HepG2 (cell line): ENCODE measurements around the gene CKAP2L. TPM values are rescaled to one million over a fixed set of nuclear protein-coding genes. Genes with fewer than 3 reads are reported as not detected.

Experiments used
- ATAC-seq: fragments of 200-7000 bp; cut with Tn5 transposase; 3 replicates; pipeline ENCODE4 v1.9.1; 2020; ENCODE audit warnings: mild to moderate bottlenecking, moderate library complexity
- BruUV-seq: library from RNA; stranded (reverse); fragments of 400-500 nt; replicated peaks from 2 replicates; lab custom pipeline; 2021; lab: Mats Ljungman, UMichigan
- CTCF ChIA-PET: fragments of 300-600 bp; formaldehyde crosslinking; extraction: SDS; loops from one replicate; lab custom pipeline; 2021; ENCODE audit warnings: low total read pairs, inconsistent platforms, low intra/inter-chr PET ratio; lab: Yijun Ruan, JAX
- POLR2A ChIA-PET: fragments of 350-600 bp; sonication (Branson Sonifier 250); formaldehyde crosslinking; loops from one replicate; lab custom pipeline; 2020; ENCODE audit warnings: antibody characterized with exemption, inconsistent platforms; lab: Yijun Ruan, JAX
- DNase-seq: peaks from one replicate; pipeline ENCODE4 v3.0.0-alpha.2; 2015; ENCODE audit warnings: low spot score
- FAIRE-seq: peaks from 3 replicates; lab custom pipeline; 2011; peaks lifted over from hg19 to GRCh38; lab: Jason Lieb, UNC
- H2AFZ ChIP-seq: one replicate; pipeline ENCODE4 v1.6.1; 2011; ENCODE audit warnings: low read length, inconsistent platforms
- H3K27ac ChIP-seq: fragments of 300-600 bp; 3 replicates; pipeline ENCODE4 v1.8.0; 2011; ENCODE audit warnings: mixed run types, mild to moderate bottlenecking, mixed read lengths, low read length, inconsistent platforms; ENCODE audit not compliant: insufficient read depth; ENCODE audit errors: extremely low read length
- H3K27me3 ChIP-seq, 2 experiments: fragments of 200-600 bp in 1 of 2; 2 replicates in 1 of 2; 3 replicates in 1 of 2; pipeline versions ENCODE4 v1.6.0 to v1.8.0; 2011; ENCODE audit warnings: low read length in 2 of 2, mild to moderate bottlenecking in 2 of 2, moderate library complexity in 2 of 2, inconsistent platforms in 1 of 2; ENCODE audit not compliant: insufficient read depth in 2 of 2, control insufficient read depth in 1 of 2
- H3K36me3 ChIP-seq, 2 experiments: fragments of 200-600 bp in 1 of 2; replicated peaks in 1 of 2; 2 replicates in 1 of 2; 3 replicates in 1 of 2; pipeline versions ENCODE4 v1.5.1 to v1.8.0; 2011; ENCODE audit warnings: low read length in 2 of 2, inconsistent platforms in 1 of 2; ENCODE audit not compliant: insufficient read depth in 2 of 2, control insufficient read depth in 1 of 2
- H3K4me1 ChIP-seq: 2 replicates; pipeline ENCODE4 v1.5.1; 2012; ENCODE audit warnings: low read length, inconsistent platforms; ENCODE audit not compliant: insufficient read depth
- H3K4me2 ChIP-seq: 2 replicates; pipeline ENCODE4 v1.6.0; 2011; ENCODE audit warnings: low read depth, low read length, inconsistent platforms
- H3K4me3 ChIP-seq, 3 experiments: fragments of 200-600 bp in 1 of 3; sonication (generic), shearing (Covaris generic) in 1 of 3; replicated peaks in 1 of 3; 2 replicates each; pipeline ENCODE4 v1.5.1; 2011 to 2016; ENCODE audit warnings: low read length in 3 of 3, inconsistent platforms in 2 of 3, low read depth in 2 of 3, mild to moderate bottlenecking in 2 of 3, control low read depth in 1 of 3, mixed read lengths in 1 of 3; ENCODE audit not compliant: insufficient read depth in 1 of 3
- H3K79me2 ChIP-seq: one replicate; pipeline ENCODE4 v1.6.1; 2011; ENCODE audit warnings: low read length, inconsistent platforms; ENCODE audit not compliant: insufficient read depth
- H3K9ac ChIP-seq: 2 replicates; pipeline ENCODE4 v1.6.0; 2011; ENCODE audit warnings: mild to moderate bottlenecking, low read depth, low read length, inconsistent platforms; ENCODE audit not compliant: insufficient read depth
- H3K9me3 ChIP-seq: 2 replicates; pipeline ENCODE4 v1.5.1; 2012; ENCODE audit warnings: mild to moderate bottlenecking, low read length
- H4K20me1 ChIP-seq: 2 replicates; pipeline ENCODE4 v1.6.0; 2011; ENCODE audit warnings: inconsistent platforms, mild to moderate bottlenecking, low read length, moderate library complexity; ENCODE audit not compliant: insufficient read depth
- MYC ChIP-seq: sonication (generic); formaldehyde crosslinking; IDR thresholded peaks from 2 replicates; pipeline ENCODE4 v1.9.0; 2021; ENCODE audit warnings: missing genetic modification reagents, borderline replicate concordance
- SIX4 ChIP-seq: sonication (generic); formaldehyde crosslinking; IDR thresholded peaks from 2 replicates; pipeline ENCODE4 v1.4.0; 2020; ENCODE audit warnings: missing genetic modification reagents
- ZBTB38 ChIP-seq: sonication (generic); formaldehyde crosslinking; IDR thresholded peaks from 2 replicates; pipeline ENCODE4 v1.5.1; 2020; ENCODE audit warnings: mild to moderate bottlenecking, missing genetic modification reagents
- ZNF549 ChIP-seq: sonication (generic); formaldehyde crosslinking; IDR thresholded peaks from 2 replicates; pipeline ENCODE4 v1.5.0; 2020; ENCODE audit warnings: missing genetic modification reagents
- WGBS: methylation state at CpG from one replicate; pipeline ENCODE4 v1.1.6; 2017; ENCODE audit warnings: low lambda C conversion rate; 5-methylcytosine and 5-hydroxymethylcytosine counted together
- in situ Hi-C: cut with HindIII; loops from 2 replicates; pipeline ENCODE4 v1.10.0; 2017; ENCODE audit warnings: low pct_unique_long_range_greater_than_20kb; ENCODE audit not compliant: extremely low pct_ligation_motif_present
- intact Hi-C: fragments of 100-400 bp; cut with micrococcal nuclease; formaldehyde crosslinking; loops from one replicate; pipeline ENCODE4 v1.10.0; 2022; ENCODE audit not compliant: unreplicated experiment
- polyA plus RNA-seq, 8 experiments: library from polyadenylated mRNA; depleted of rRNA in 3 of 8; stranded (reverse) in 7 of 8; unstranded in 1 of 8; fragments of >200 nt; fragmentation: Illumina TruSeq in 4 of 8; extraction: Trizol in 4 of 8; gene quantifications; 2 replicates each; pipeline versions ENCODE4 v1.2.1 to v1.2.3, GENCODE V29; 2011 to 2016; ENCODE audit warnings: low read depth in 4 of 8, missing spikeins in 1 of 8, mixed read lengths in 1 of 8; ENCODE audit not compliant: insufficient read depth in 1 of 8
- total RNA-seq, 5 experiments: library from RNA; depleted of rRNA; stranded (reverse); fragments of >200 nt; fragmentation: Illumina TruSeq; extraction: Trizol; gene quantifications; 2 replicates each; pipeline ENCODE4 v1.2.3, GENCODE V29; 2016; ENCODE audit warnings: low read depth in 1 of 5
- TF ChIP-seq, protein P1 (sequence below): sonication (generic); formaldehyde crosslinking; IDR thresholded peaks from 2 replicates; pipeline ENCODE4 v1.4.0; 2020; ENCODE audit warnings: mild to moderate bottlenecking, missing genetic modification reagents
- TF ChIP-seq, protein P2 (sequence below): sonication (generic); formaldehyde crosslinking; IDR thresholded peaks from 2 replicates; pipeline ENCODE4 v1.4.0; 2020; ENCODE audit warnings: missing genetic modification reagents

CKAP2L gene
- total and polyA plus RNA-seq, 2 of the 13 experiments (the other 11 are each of a cell fraction or from before 2014, with no cell fraction given) = 7.1 to 9.5 TPM

DNA sequence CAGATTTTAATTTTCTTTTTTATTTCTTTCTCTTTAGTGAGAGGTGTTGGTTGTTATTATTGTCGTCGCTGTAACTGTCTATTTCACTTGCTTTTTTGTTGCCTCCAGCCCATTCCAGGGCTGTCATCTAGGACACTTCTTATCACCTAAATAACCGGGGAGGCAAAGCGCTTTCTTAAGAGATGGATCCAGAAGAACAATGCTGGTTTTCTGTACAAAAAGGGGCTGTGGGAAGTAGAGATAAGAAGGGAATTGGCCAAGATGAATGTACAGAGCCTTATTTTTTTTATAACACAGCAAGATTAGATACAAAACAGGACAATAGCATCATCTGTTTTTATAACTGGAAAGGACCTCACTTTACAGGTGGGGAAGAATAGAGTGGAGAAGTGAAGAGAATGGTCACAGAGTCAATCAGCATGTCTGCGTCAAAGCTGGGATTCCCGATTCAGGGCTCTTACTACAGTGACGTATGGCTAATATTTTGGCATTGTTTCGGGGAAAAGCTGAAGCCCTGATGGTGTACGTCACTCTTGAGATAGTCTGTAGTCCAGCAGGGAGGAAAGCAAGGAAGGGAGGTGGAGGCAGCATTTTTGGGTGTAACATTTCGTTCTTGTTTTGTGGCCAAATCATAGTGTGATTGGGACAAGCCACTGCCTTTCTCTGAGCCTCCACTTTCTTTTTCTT, 49.0 kb upstream of the CKAP2L start:
- no peak overlapping the region for H3K4me2 ChIP-seq

More for the DNA sequence above, 49.0 kb upstream of the CKAP2L start:
- CTCF ChIA-PET = no interaction called here
- Histone ChIP-seq H3K79me2 (no peaks in the 10 kb centered on the region), H4K20me1 (no peaks in the 10 kb centered on the region)
- TF ChIP-seq, protein P1, sequence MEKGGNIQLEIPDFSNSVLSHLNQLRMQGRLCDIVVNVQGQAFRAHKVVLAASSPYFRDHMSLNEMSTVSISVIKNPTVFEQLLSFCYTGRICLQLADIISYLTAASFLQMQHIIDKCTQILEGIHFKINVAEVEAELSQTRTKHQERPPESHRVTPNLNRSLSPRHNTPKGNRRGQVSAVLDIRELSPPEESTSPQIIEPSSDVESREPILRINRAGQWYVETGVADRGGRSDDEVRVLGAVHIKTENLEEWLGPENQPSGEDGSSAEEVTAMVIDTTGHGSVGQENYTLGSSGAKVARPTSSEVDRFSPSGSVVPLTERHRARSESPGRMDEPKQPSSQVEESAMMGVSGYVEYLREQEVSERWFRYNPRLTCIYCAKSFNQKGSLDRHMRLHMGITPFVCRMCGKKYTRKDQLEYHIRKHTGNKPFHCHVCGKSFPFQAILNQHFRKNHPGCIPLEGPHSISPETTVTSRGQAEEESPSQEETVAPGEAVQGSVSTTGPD = no peak
- TF ChIP-seq MYC (CRISPR knock-in tag) (no peak), ZBTB38 (peak; percentile 32; the same call in 1 of the 2 replicates), ZNF549 (CRISPR knock-in tag) (no peak), SIX4 (CRISPR knock-in tag) (no peak)
- TF ChIP-seq, protein P2, sequence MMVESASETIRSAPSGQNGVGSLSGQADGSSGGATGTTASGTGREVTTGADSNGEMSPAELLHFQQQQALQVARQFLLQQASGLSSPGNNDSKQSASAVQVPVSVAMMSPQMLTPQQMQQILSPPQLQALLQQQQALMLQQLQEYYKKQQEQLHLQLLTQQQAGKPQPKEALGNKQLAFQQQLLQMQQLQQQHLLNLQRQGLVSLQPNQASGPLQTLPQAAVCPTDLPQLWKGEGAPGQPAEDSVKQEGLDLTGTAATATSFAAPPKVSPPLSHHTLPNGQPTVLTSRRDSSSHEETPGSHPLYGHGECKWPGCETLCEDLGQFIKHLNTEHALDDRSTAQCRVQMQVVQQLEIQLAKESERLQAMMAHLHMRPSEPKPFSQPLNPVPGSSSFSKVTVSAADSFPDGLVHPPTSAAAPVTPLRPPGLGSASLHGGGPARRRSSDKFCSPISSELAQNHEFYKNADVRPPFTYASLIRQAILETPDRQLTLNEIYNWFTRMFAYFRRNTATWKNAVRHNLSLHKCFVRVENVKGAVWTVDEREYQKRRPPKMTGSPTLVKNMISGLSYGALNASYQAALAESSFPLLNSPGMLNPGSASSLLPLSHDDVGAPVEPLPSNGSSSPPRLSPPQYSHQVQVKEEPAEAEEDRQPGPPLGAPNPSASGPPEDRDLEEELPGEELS = no peak
- TF ChIP-seq, all 625 proteins: peak for 1
- Histone ChIP-seq H3K4me1 (peaks cover 86% of the 10 kb centered on the region), H3K4me3 (no peak overlapping the region), H3K36me3 (no peaks in the 10 kb centered on the region), H2AFZ (no peak overlapping the region), H3K27ac (no peak overlapping the region), H3K27me3 (no peaks in the 10 kb centered on the region), H3K9ac (no peak overlapping the region), H3K9me3 (no peaks in the 10 kb centered on the region)
- FAIRE-seq (no peak), ATAC-seq (no peak), DNase-seq (no peak)
- POLR2A ChIA-PET = no interaction called here
- in situ Hi-C loops = no loop called here
- intact Hi-C loops = no loop called here
- no TSS peak for BruUV-seq
- 98% methylated on average over 10 of the region's 10 CpGs for WGBS
